Uterus (tissue), 2 donors: ENCODE measurements around the gene SHB.

Source experiments
- CTCF ChIP-seq, 4 experiments: fragments of 200-600 bp in 2 of 4; fragments of 450-650 bp in 2 of 4; sonication (generic) in 2 of 4; IDR thresholded peaks; one replicate each; pipeline ENCODE4 v1.5.1; 2016 to 2019; ENCODE audit warnings: antibody characterized with exemption in 4 of 4, mild to moderate bottlenecking in 2 of 4, moderate library complexity in 1 of 4
- POLR2A ChIP-seq, 2 donors: fragments of 450-650 bp; IDR thresholded peaks; one replicate each; pipeline ENCODE4 v1.6.1; 2016; ENCODE audit warnings: antibody characterized with exemption in 2 of 2, mild to moderate bottlenecking in 1 of 2, moderate library complexity in 1 of 2

- TF ChIP-seq POLR2A (IDR thresholded peaks at IDR 0.05) = no peak
- TF ChIP-seq CTCF (IDR thresholded peaks at IDR 0.05) = no peak
Observed at GRCh38 chr9:38084556-38084880, 15.5 kb upstream of the SHB start.
